HCT116 (cell line): ENCODE measurements around the gene NOBOX.

Source experiments
- CBX3 ChIP-seq: IDR thresholded peaks from 2 replicates; pipeline ENCODE4 v1.6.1; 2012; ENCODE audit warnings: low read depth
- EZH2 ChIP-seq: fragments of 200-600 bp; sonication (generic); IDR thresholded peaks from 2 replicates; pipeline ENCODE4 v1.6.1; 2017; ENCODE audit warnings: antibody characterized with exemption, mixed run types
- EZH2phosphoT487 ChIP-seq: fragments of 200-600 bp; IDR thresholded peaks from 2 replicates; pipeline ENCODE4 v1.6.1; 2018; ENCODE audit warnings: antibody characterized with exemption, borderline replicate concordance
- POLR2A ChIP-seq: IDR thresholded peaks from 2 replicates; pipeline ENCODE4 v1.7.0; 2011; ENCODE audit warnings: borderline replicate concordance; ENCODE audit not compliant: insufficient read depth, insufficient read length; ENCODE audit errors: extremely low read depth
- POLR2AphosphoS5 ChIP-seq: IDR thresholded peaks from 2 replicates; pipeline ENCODE4 v1.6.1; 2011; ENCODE audit warnings: mild to moderate bottlenecking, low read depth, low read length, moderate library complexity
- SIN3A ChIP-seq: IDR thresholded peaks from 2 replicates; pipeline ENCODE4 v1.6.1; 2012; ENCODE audit warnings: low read depth
- SRF ChIP-seq: IDR thresholded peaks from 2 replicates; pipeline ENCODE4 v1.6.1; 2012; ENCODE audit warnings: low read depth
- ZNF274 ChIP-seq: fragments of 200-500 bp; sonication (Bioruptor generic); IDR thresholded peaks from 2 replicates; pipeline ENCODE4 v1.6.1; 2014; ENCODE audit warnings: mild to moderate bottlenecking, low read depth, low read length, inconsistent platforms
- TF ChIP-seq, protein P1 (sequence below), 3 experiments: fragments of 200-600 bp in 1 of 3; sonication (generic) in 1 of 3; IDR thresholded peaks in 2 of 3; conservative IDR thresholded peaks in 1 of 3; 2 replicates each; pipeline ENCODE4 v1.5.1; 2012 to 2017; ENCODE audit warnings: low read depth in 2 of 3, low read length in 2 of 3, antibody characterized with exemption in 1 of 3, borderline replicate concordance in 1 of 3, control low read depth in 1 of 3, mild to moderate bottlenecking in 1 of 3, mixed read lengths in 1 of 3, mixed run types in 1 of 3, moderate library complexity in 1 of 3; ENCODE audit not compliant: insufficient read depth in 1 of 3
- TF ChIP-seq, protein P2 (sequence below): IDR thresholded peaks from 2 replicates; pipeline ENCODE4 v1.6.1; 2012
- TF ChIP-seq, protein P3 (sequence below): IDR thresholded peaks from 2 replicates; pipeline ENCODE4 v1.6.1; 2012; ENCODE audit warnings: low read depth
- TF ChIP-seq, protein P4 (sequence below): IDR thresholded peaks from 2 replicates; pipeline ENCODE4 v1.6.1; 2012

DNA sequence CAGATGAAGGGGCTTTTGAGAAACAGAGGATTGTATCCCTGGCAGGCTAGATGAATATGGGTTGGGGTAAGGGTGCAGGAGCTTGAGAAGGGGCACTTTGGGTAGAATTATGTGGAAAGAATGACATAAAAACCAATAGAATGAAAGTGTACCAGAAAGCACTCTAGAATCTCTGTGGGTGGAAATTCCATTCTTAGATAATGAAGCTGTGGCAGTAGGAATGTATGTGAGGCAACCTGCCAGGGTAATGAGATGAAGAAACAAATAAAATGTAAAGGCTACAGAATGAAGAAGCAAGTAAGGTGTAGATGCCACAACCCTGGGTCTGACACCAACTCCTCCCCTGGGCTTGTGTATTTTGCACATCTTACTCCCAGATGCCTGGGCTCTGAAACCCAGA, 16.8 kb downstream of the NOBOX start:
- TF ChIP-seq SIN3A (no peak), POLR2A (no peak), POLR2AphosphoS5 (no peak), SRF (no peak), ZNF274 (no peak), CBX3 (no peak), EZH2phosphoT487 (no peak), EZH2 (no peak)
- TF ChIP-seq, protein P1, sequence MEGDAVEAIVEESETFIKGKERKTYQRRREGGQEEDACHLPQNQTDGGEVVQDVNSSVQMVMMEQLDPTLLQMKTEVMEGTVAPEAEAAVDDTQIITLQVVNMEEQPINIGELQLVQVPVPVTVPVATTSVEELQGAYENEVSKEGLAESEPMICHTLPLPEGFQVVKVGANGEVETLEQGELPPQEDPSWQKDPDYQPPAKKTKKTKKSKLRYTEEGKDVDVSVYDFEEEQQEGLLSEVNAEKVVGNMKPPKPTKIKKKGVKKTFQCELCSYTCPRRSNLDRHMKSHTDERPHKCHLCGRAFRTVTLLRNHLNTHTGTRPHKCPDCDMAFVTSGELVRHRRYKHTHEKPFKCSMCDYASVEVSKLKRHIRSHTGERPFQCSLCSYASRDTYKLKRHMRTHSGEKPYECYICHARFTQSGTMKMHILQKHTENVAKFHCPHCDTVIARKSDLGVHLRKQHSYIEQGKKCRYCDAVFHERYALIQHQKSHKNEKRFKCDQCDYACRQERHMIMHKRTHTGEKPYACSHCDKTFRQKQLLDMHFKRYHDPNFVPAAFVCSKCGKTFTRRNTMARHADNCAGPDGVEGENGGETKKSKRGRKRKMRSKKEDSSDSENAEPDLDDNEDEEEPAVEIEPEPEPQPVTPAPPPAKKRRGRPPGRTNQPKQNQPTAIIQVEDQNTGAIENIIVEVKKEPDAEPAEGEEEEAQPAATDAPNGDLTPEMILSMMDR (IDR thresholded peaks at IDR 0.05 in 2 of 3, conservative IDR thresholded peaks at IDR 0.05 in 1 of 3; ENCODE audit: borderline replicate concordance in 1 of 3, insufficient read depth in 1 of 3, low read depth in 2 of 3, low read length in 2 of 3): no peak
- TF ChIP-seq, protein P2, sequence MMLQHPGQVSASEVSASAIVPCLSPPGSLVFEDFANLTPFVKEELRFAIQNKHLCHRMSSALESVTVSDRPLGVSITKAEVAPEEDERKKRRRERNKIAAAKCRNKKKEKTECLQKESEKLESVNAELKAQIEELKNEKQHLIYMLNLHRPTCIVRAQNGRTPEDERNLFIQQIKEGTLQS: no peak
- TF ChIP-seq, protein P3, sequence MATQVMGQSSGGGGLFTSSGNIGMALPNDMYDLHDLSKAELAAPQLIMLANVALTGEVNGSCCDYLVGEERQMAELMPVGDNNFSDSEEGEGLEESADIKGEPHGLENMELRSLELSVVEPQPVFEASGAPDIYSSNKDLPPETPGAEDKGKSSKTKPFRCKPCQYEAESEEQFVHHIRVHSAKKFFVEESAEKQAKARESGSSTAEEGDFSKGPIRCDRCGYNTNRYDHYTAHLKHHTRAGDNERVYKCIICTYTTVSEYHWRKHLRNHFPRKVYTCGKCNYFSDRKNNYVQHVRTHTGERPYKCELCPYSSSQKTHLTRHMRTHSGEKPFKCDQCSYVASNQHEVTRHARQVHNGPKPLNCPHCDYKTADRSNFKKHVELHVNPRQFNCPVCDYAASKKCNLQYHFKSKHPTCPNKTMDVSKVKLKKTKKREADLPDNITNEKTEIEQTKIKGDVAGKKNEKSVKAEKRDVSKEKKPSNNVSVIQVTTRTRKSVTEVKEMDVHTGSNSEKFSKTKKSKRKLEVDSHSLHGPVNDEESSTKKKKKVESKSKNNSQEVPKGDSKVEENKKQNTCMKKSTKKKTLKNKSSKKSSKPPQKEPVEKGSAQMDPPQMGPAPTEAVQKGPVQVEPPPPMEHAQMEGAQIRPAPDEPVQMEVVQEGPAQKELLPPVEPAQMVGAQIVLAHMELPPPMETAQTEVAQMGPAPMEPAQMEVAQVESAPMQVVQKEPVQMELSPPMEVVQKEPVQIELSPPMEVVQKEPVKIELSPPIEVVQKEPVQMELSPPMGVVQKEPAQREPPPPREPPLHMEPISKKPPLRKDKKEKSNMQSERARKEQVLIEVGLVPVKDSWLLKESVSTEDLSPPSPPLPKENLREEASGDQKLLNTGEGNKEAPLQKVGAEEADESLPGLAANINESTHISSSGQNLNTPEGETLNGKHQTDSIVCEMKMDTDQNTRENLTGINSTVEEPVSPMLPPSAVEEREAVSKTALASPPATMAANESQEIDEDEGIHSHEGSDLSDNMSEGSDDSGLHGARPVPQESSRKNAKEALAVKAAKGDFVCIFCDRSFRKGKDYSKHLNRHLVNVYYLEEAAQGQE: no peak
- TF ChIP-seq, protein P4, sequence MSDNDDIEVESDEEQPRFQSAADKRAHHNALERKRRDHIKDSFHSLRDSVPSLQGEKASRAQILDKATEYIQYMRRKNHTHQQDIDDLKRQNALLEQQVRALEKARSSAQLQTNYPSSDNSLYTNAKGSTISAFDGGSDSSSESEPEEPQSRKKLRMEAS: no peak
